K562 (cell line): Measurements from ENCODE around the gene NEK2. TPM values are rescaled to one million over a fixed set of nuclear protein-coding genes. Genes with fewer than 3 reads are reported as not detected.
A peak's percentile ranks its signal among the peaks of the same experiment; 100 is the strongest.

Experiments used
- ADNP ChIP-seq: fragments of 200-800 bp; sonication (Bioruptor generic); IDR thresholded peaks from 2 replicates; pipeline ENCODE4 v1.6.1; 2016; ENCODE audit warnings: missing genetic modification characterization, missing compliant biosample characterization
- ARNT ChIP-seq, 2 experiments: fragments of 450-650 bp; IDR thresholded peaks; 2 replicates each; pipeline ENCODE4 v1.6.1; 2016; ENCODE audit warnings: mild to moderate bottlenecking in 1 of 2
- ASH1L ChIP-seq: fragments of 450-650 bp; IDR thresholded peaks from 2 replicates; pipeline ENCODE4 v1.6.1; 2018; ENCODE audit warnings: borderline replicate concordance, mild to moderate bottlenecking, low read depth; ENCODE audit not compliant: partially characterized antibody
- CC2D1A ChIP-seq: fragments of 450-650 bp; IDR thresholded peaks from 2 replicates; pipeline ENCODE4 v1.6.1; 2017; ENCODE audit warnings: mild to moderate bottlenecking
- DMBX1 ChIP-seq: fragments of 250-450 bp; sonication (Bioruptor Pico); IDR thresholded peaks from 2 replicates; pipeline ENCODE4 v1.8.0; 2022; ENCODE audit warnings: inconsistent platforms, mild to moderate bottlenecking, moderate library complexity, borderline replicate concordance
- ERF ChIP-seq: fragments of 450-650 bp; formaldehyde crosslinking; IDR thresholded peaks from 2 replicates; pipeline ENCODE4 v1.4.0; 2020; ENCODE audit warnings: mild to moderate bottlenecking, mixed read lengths
- ETV1 ChIP-seq: fragments of 450-650 bp; conservative IDR thresholded peaks from 2 replicates; pipeline ENCODE4 v1.6.1; 2016; ENCODE audit warnings: missing genetic modification characterization, control low read depth, low read depth, missing compliant biosample characterization
- FOXK2 ChIP-seq, 2 experiments: fragments of 450-650 bp; IDR thresholded peaks in 1 of 2; conservative IDR thresholded peaks in 1 of 2; 2 replicates each; pipeline ENCODE4 v1.6.1; 2016; ENCODE audit warnings: low read depth in 2 of 2, mild to moderate bottlenecking in 1 of 2
- HLTF ChIP-seq: fragments of 450-650 bp; IDR thresholded peaks from 2 replicates; pipeline ENCODE4 v1.6.1; 2016
- ILF3 ChIP-seq: fragments of 450-650 bp; IDR thresholded peaks from 2 replicates; pipeline ENCODE4 v1.6.1; 2018; ENCODE audit warnings: antibody characterized with exemption, mild to moderate bottlenecking, moderate library complexity, borderline replicate concordance
- KAT8 ChIP-seq: fragments of 450-650 bp; IDR thresholded peaks from 2 replicates; pipeline ENCODE4 v1.6.1; 2016; ENCODE audit warnings: low read depth, mild to moderate bottlenecking
- MAZ ChIP-seq, 2 experiments: fragments of 450-650 bp in 1 of 2; sonication (generic) in 1 of 2; formaldehyde crosslinking; IDR thresholded peaks in 1 of 2; conservative IDR thresholded peaks in 1 of 2; 2 replicates each; pipeline versions ENCODE4 v1.4.0 to v1.5.0; 2020; ENCODE audit warnings: mild to moderate bottlenecking in 1 of 2, missing genetic modification reagents in 1 of 2
- PHB2 ChIP-seq: fragments of 450-650 bp; IDR thresholded peaks from 2 replicates; pipeline ENCODE4 v1.6.1; 2017; ENCODE audit warnings: low read depth
- POLR2AphosphoS2 ChIP-seq: IDR thresholded peaks from 2 replicates; pipeline ENCODE4 v1.6.1; 2012; ENCODE audit warnings: low read length, improper control_type of control experiment
- PREB ChIP-seq: sonication (generic); formaldehyde crosslinking; IDR thresholded peaks from 2 replicates; pipeline ENCODE4 v1.8.1; 2023; ENCODE audit warnings: mild to moderate bottlenecking, missing genetic modification reagents
- SP2 ChIP-seq: IDR thresholded peaks from 2 replicates; pipeline ENCODE4 v1.6.1; 2011; ENCODE audit warnings: mild to moderate bottlenecking, low read depth, low read length, moderate library complexity; ENCODE audit not compliant: poor library complexity, severe bottlenecking; ENCODE audit errors: extremely low read depth
- SREBF2 ChIP-seq: sonication (generic); formaldehyde crosslinking; IDR thresholded peaks from 2 replicates; pipeline ENCODE4 v1.4.0; 2020; ENCODE audit warnings: mild to moderate bottlenecking, missing genetic modification reagents
- STAT5A ChIP-seq: IDR thresholded peaks from 2 replicates; pipeline ENCODE4 v1.6.1; 2012; ENCODE audit warnings: low read length, inconsistent platforms, borderline replicate concordance
- VEZF1 ChIP-seq: fragments of 200-800 bp; sonication (Bioruptor generic); IDR thresholded peaks from 2 replicates; pipeline ENCODE4 v1.6.1; 2017; ENCODE audit warnings: missing genetic modification characterization, missing compliant biosample characterization
- XRCC4 ChIP-seq: IDR thresholded peaks from one replicate; pipeline ENCODE4 v1.6.1; 2011; ENCODE audit not compliant: insufficient read depth, insufficient read length; ENCODE audit errors: extremely low read depth
- ZBTB12 ChIP-seq: fragments of 250-450 bp; sonication (Bioruptor Pico); IDR thresholded peaks from 2 replicates; pipeline ENCODE4 v1.4.0; 2020
- ZBTB7A ChIP-seq: IDR thresholded peaks from 2 replicates; pipeline ENCODE4 v1.6.1; 2011; ENCODE audit warnings: low read depth, mild to moderate bottlenecking, low read length, moderate library complexity, borderline replicate concordance; ENCODE audit not compliant: control insufficient read depth
- ZNF143 ChIP-seq: sonication (generic); formaldehyde crosslinking; IDR thresholded peaks from 2 replicates; pipeline ENCODE4 v1.9.0; 2022; ENCODE audit warnings: mild to moderate bottlenecking, missing genetic modification reagents
- ZNF3 ChIP-seq: fragments of 250-450 bp; sonication (Bioruptor Pico); IDR thresholded peaks from 2 replicates; pipeline ENCODE4 v1.5.0; 2021; ENCODE audit warnings: mild to moderate bottlenecking, moderate library complexity
- ZNF316 ChIP-seq: fragments of 450-650 bp; IDR thresholded peaks from 2 replicates; pipeline ENCODE4 v1.6.1; 2016
- ZNF766 ChIP-seq: fragments of 200-800 bp; sonication (Bioruptor generic); conservative IDR thresholded peaks from 2 replicates; pipeline ENCODE4 v1.6.1; 2016; ENCODE audit warnings: missing genetic modification characterization, missing compliant biosample characterization
- polyA plus RNA-seq, 8 experiments: library from polyadenylated mRNA; depleted of rRNA in 4 of 8; stranded (reverse) in 5 of 8; unstranded in 3 of 8; fragments of >200 nt; fragmentation: Nextera tagmentation in 2 of 8; fragmentation: Illumina TruSeq in 1 of 8; extraction: Ambion mirVana in 2 of 8; extraction: Trizol in 1 of 8; gene quantifications; 2 replicates each; pipeline versions ENCODE4 v1.2.1 to v1.2.3, GENCODE V29; 2011 to 2014; ENCODE audit warnings: inconsistent platforms in 1 of 8, missing spikeins in 1 of 8
- total RNA-seq, 7 experiments: library from RNA; depleted of rRNA in 6 of 7; stranded (reverse); fragments of >200 nt in 6 of 7; fragmentation: Illumina TruSeq in 2 of 7; extraction: Trizol in 2 of 7; gene quantifications; 2 replicates each; pipeline versions ENCODE4 v1.2.1 to v1.2.3, GENCODE V29; 2011 to 2021; ENCODE audit warnings: low replicate concordance in 1 of 7

NEK2 gene
- total and polyA plus RNA-seq, 9 of the 15 experiments (the other 6 are each of a cell fraction or from before 2014, with no cell fraction given) = 30.0 to 74.7 (median 66.4) TPM

GRCh38 chr1:211630236-211631081 is 45.0 kb downstream of the NEK2 start (continued):
- TF ChIP-seq ETV1 (tag) (peak; percentile 98), ILF3 (no peak), HLTF (0 out of 2 replicates have a peak, but pooled peaks have one; percentile 42), ADNP (tag) (no peak), ZNF3 (CRISPR knock-in tag) (no peak), ZBTB7A (peak; percentile 71; the same call in 1 of the 2 replicates), ARNT (IDR thresholded peaks at IDR 0.05) (0 out of 4 replicates have a peak, but pooled peaks of 1 of the 2 experiments have one; percentile 30), KAT8 (no peak), SREBF2 (CRISPR knock-in tag) (peak; percentile 26; the same call in 1 of the 2 replicates), MAZ (CRISPR knock-in tag; conservative IDR thresholded peaks at IDR 0.05 in 1 of 2, IDR thresholded peaks at IDR 0.05 in 1 of 2) (peak; percentile 94), ERF (CRISPR knock-in tag) (peak; percentile 73; the same call in 1 of the 2 replicates), ZNF316 (no peak), CC2D1A (peak; percentile 61; the same call in 1 of the 2 replicates), STAT5A (peak; percentile 75), PREB (CRISPR knock-in tag) (0 out of 2 replicates have a peak, but pooled peaks have one; percentile 86), ZNF766 (CRISPR knock-in tag) (peak; percentile 72), ASH1L (no peak), DMBX1 (CRISPR knock-in tag) (peak; percentile 86), VEZF1 (CRISPR knock-in tag) (peak; percentile 90), SP2 (no peak), POLR2AphosphoS2 (no peak), FOXK2 (conservative IDR thresholded peaks at IDR 0.05 in 1 of 2, IDR thresholded peaks at IDR 0.05 in 1 of 2; ENCODE audit: low read depth in 2 of 2) (peak; percentile 90 to 92), ZNF143 (CRISPR knock-in tag) (no peak), ZBTB12 (CRISPR knock-in tag) (no peak), XRCC4 (no peak), PHB2 (no peak)
